SK-N-SH (cell line): Measurements from ENCODE around the gene TPD52L2. TPM values are rescaled to one million over a fixed set of nuclear protein-coding genes. Genes with fewer than 3 reads are reported as not detected.

Source experiments
- CTCF ChIA-PET: fragments of 300-600, 350-600 bp; formaldehyde crosslinking; extraction: SDS; loops from one replicate; lab custom pipeline; 2021; lab: Yijun Ruan, JAX
- POLR2A ChIA-PET: fragments of 350-600 bp; sonication (Branson Sonifier 250); formaldehyde crosslinking; extraction: SDS; loops from one replicate; lab custom pipeline; 2020; ENCODE audit warnings: antibody characterized with exemption, inconsistent platforms; lab: Yijun Ruan, JAX
- DNase-seq: peaks from one replicate; pipeline ENCODE4 v3.0.0; 2012
- H2AFZ ChIP-seq: fragments of 200-600 bp; sonication (generic); 2 replicates; pipeline ENCODE4 v1.8.1; 2016; ENCODE audit warnings: antibody characterized with exemption, mild to moderate bottlenecking, low read depth
- H3F3A ChIP-seq: fragments of 200-600 bp; sonication (generic); replicated peaks from 2 replicates; pipeline ENCODE3; 2016; ENCODE audit warnings: antibody characterized with exemption, mild to moderate bottlenecking; ENCODE audit not compliant: insufficient read depth
- H3K27ac ChIP-seq, 2 experiments: fragments of 200-500 bp in 1 of 2; fragments of 200-600 bp in 1 of 2; sonication (Bioruptor generic) in 1 of 2; sonication (generic), shearing (Covaris generic) in 1 of 2; 2 replicates each; pipeline versions ENCODE4 v1.5.1 to v1.6.1; 2014 to 2016; ENCODE audit warnings: low read depth in 2 of 2, inconsistent platforms in 1 of 2, low read length in 1 of 2, mild to moderate bottlenecking in 1 of 2, mixed read lengths in 1 of 2
- H3K27me3 ChIP-seq: fragments of 200-600 bp; sonication (generic), shearing (Covaris generic); 2 replicates; pipeline ENCODE4 v1.6.1; 2016; ENCODE audit warnings: mixed run types; ENCODE audit not compliant: insufficient read depth
- H3K36me3 ChIP-seq, 2 experiments: fragments of 200-500 bp in 1 of 2; fragments of 200-600 bp in 1 of 2; sonication (Bioruptor generic) in 1 of 2; sonication (generic) in 1 of 2; replicated peaks in 1 of 2; 2 replicates each; pipeline versions ENCODE3 to v1.5.1; 2014 to 2016; ENCODE audit warnings: low read length in 1 of 2, mild to moderate bottlenecking in 1 of 2; ENCODE audit not compliant: insufficient read depth in 2 of 2, control insufficient read depth in 1 of 2
- H3K4me1 ChIP-seq, 2 experiments: fragments of 200-500 bp in 1 of 2; fragments of 200-600 bp in 1 of 2; sonication (Bioruptor generic) in 1 of 2; sonication (generic), shearing (Covaris generic) in 1 of 2; 2 replicates each; pipeline versions ENCODE4 v1.5.1 to v1.6.1; 2014 to 2016; ENCODE audit warnings: low read depth in 1 of 2, low read length in 1 of 2, mixed run types in 1 of 2; ENCODE audit not compliant: insufficient read depth in 2 of 2, control insufficient read depth in 1 of 2
- H3K4me2 ChIP-seq: fragments of 200-600 bp; sonication (generic), shearing (Covaris generic); 2 replicates; pipeline ENCODE4 v1.6.1; 2017; ENCODE audit warnings: mixed run types
- H3K4me3 ChIP-seq, 2 experiments: fragments of 200-500 bp in 1 of 2; fragments of 200-600 bp in 1 of 2; sonication (Bioruptor generic) in 1 of 2; sonication (generic), shearing (Covaris generic) in 1 of 2; 2 replicates each; pipeline versions ENCODE4 v1.5.1 to v1.8.1; 2014 to 2016; ENCODE audit warnings: low read depth in 2 of 2, inconsistent platforms in 1 of 2, low read length in 1 of 2, mild to moderate bottlenecking in 1 of 2, mixed read lengths in 1 of 2, moderate library complexity in 1 of 2
- H3K79me2 ChIP-seq: fragments of 200-600 bp; sonication (generic); 2 replicates; pipeline ENCODE4 v1.8.1; 2017; ENCODE audit warnings: mild to moderate bottlenecking; ENCODE audit not compliant: insufficient read depth
- H3K9ac ChIP-seq: fragments of 200-600 bp; sonication (generic); 2 replicates; pipeline ENCODE4 v1.6.1; 2017; ENCODE audit warnings: mixed run types
- H3K9me2 ChIP-seq: fragments of 200-600 bp; sonication (generic); 2 replicates; pipeline ENCODE4 v1.6.1; 2017; ENCODE audit warnings: mixed run types
- H3K9me3 ChIP-seq: fragments of 200-600 bp; sonication (generic); 2 replicates; pipeline ENCODE4 v1.6.1; 2017; ENCODE audit warnings: mixed run types, mild to moderate bottlenecking, moderate library complexity
- H4K20me1 ChIP-seq: fragments of 200-600 bp; sonication (generic); 2 replicates; pipeline ENCODE4 v1.6.1; 2017; ENCODE audit warnings: mild to moderate bottlenecking, mixed run types; ENCODE audit not compliant: insufficient read depth
- CHD2 ChIP-seq: fragments of 150-350 bp; IDR thresholded peaks from 2 replicates; pipeline ENCODE4 v1.6.1; 2018; ENCODE audit warnings: low read length; ENCODE audit not compliant: partially characterized antibody
- CTCF ChIP-seq: fragments of 200-600 bp; sonication (generic); IDR thresholded peaks from 2 replicates; pipeline ENCODE4 v1.6.1; 2017; ENCODE audit warnings: antibody characterized with exemption, mild to moderate bottlenecking, moderate library complexity
- GABPA ChIP-seq: IDR thresholded peaks from 2 replicates; pipeline ENCODE4 v1.4.0; 2012; ENCODE audit warnings: low read depth, mild to moderate bottlenecking
- RAD21 ChIP-seq: IDR thresholded peaks from 2 replicates; pipeline ENCODE4 v1.6.1; 2012; ENCODE audit warnings: mild to moderate bottlenecking, low read length
- RCOR1 ChIP-seq: fragments of 150-350 bp; IDR thresholded peaks from 2 replicates; pipeline ENCODE4 v1.6.1; 2017; ENCODE audit warnings: antibody characterized with exemption, low read length
- REST ChIP-seq: IDR thresholded peaks from 2 replicates; pipeline ENCODE4 v1.6.1; 2012; ENCODE audit warnings: mild to moderate bottlenecking, low read depth, low read length, moderate library complexity
- RFX5 ChIP-seq: IDR thresholded peaks from 2 replicates; pipeline ENCODE4 v1.6.1; 2012; ENCODE audit warnings: mild to moderate bottlenecking, improper control_type of control experiment, low read length
- RXRA ChIP-seq: IDR thresholded peaks from 2 replicates; pipeline ENCODE4 v1.4.0; 2012; ENCODE audit warnings: low read depth, mild to moderate bottlenecking, borderline replicate concordance
- SIN3A ChIP-seq: IDR thresholded peaks from 2 replicates; pipeline ENCODE4 v1.6.1; 2012; ENCODE audit warnings: low read depth, mild to moderate bottlenecking, low read length, moderate library complexity, borderline replicate concordance
- TCF12 ChIP-seq: IDR thresholded peaks from 2 replicates; pipeline ENCODE4 v1.4.0; 2012
- ZBTB33 ChIP-seq: IDR thresholded peaks from 2 replicates; pipeline ENCODE4 v1.4.0; 2012; ENCODE audit warnings: low read depth, borderline replicate concordance
- WGBS: methylation state at CpG from one replicate; pipeline ENCODE4 v1.1.6; 2017; ENCODE audit warnings: low lambda C conversion rate; 5-methylcytosine and 5-hydroxymethylcytosine counted together
- polyA plus RNA-seq, 3 experiments: library from polyadenylated mRNA; depleted of rRNA; stranded (reverse); fragments of >200 nt; gene quantifications; 2 replicates each; pipeline ENCODE4 v1.2.3, GENCODE V29; 2012
- TF ChIP-seq, protein P1 (sequence below): fragments of 150-350 bp; IDR thresholded peaks from 2 replicates; pipeline ENCODE4 v1.6.1; 2016; ENCODE audit warnings: mild to moderate bottlenecking, low read depth, low read length

The TPD52L2 gene
- polyA plus RNA-seq, 1 of the 3 experiments (the other 2 are of a cell fraction), result 137 TPM

DNA sequence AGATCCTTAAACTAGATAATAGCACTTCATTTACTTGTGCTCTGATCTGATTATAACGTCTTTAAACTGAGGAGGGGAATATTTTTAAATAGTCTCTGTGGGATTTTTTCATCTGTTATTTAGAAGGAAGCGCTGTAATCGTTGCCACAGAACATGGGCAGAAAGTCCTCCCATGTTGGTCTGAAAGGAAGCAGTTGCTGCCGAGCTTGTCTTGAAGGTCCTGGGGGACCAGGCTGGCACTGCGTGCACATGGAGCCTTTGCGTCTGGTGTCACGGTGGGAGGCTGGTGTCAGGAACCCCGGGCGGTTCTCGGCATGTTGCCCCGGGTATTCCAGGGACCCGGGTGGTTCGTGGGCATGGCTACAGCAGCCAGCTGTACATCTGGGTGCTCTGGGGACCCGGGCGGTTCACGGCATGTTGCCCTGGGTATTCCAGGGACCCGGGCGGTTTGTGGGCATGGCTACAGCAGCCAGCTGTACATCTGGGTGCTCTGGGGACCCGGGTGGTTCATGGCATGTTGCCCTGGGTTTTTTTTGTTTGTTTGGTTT is 11.5 kb downstream of the TPD52L2 start:
- ChIA-PET CTCF (interaction anchor here (1.6 to 1.8 kb wide), 2 partner anchors 101 to 193 kb away, joined by 3 to 5 read pairs; no protein-coding TSS in a partner anchor), POLR2A (no interaction called here)
- peaks cover 46% of the 10 kb centered on the region for H4K20me1 ChIP-seq
- no peaks in the 10 kb centered on the region for H3K9me3 ChIP-seq
- H3K9ac ChIP-seq, result no peak overlapping the region
- no peak for TF ChIP-seq RAD21
- TF ChIP-seq ZBTB33, result no peak
- no peak for TF ChIP-seq TCF12
- no peak for TF ChIP-seq CTCF
- TF ChIP-seq RFX5, result no peak
- TF ChIP-seq GABPA, result no peak
- TF ChIP-seq, protein P1, sequence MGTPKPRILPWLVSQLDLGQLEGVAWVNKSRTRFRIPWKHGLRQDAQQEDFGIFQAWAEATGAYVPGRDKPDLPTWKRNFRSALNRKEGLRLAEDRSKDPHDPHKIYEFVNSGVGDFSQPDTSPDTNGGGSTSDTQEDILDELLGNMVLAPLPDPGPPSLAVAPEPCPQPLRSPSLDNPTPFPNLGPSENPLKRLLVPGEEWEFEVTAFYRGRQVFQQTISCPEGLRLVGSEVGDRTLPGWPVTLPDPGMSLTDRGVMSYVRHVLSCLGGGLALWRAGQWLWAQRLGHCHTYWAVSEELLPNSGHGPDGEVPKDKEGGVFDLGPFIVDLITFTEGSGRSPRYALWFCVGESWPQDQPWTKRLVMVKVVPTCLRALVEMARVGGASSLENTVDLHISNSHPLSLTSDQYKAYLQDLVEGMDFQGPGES, result no peak
- no peak for TF ChIP-seq SIN3A
- no peak for TF ChIP-seq RCOR1
- no peaks in the 10 kb centered on the region for H3F3A ChIP-seq
- H3K4me1 ChIP-seq, result no peaks in the 10 kb centered on the region
- H3K4me3 ChIP-seq, result no peak overlapping the region
- no peaks in the 10 kb centered on the region for H3K27me3 ChIP-seq
- DNase-seq, result no peak
- no peak overlapping the region for H3K27ac ChIP-seq
- WGBS, result 77% methylated on average over 6 of the region's 19 CpGs
- H3K36me3 ChIP-seq, result peaks cover 40 to 52% of the 10 kb centered on the region in 2 experiments
- no peak overlapping the region for H2AFZ ChIP-seq
- no peaks in the 10 kb centered on the region for H3K9me2 ChIP-seq
- peaks cover 81% of the 10 kb centered on the region for H3K79me2 ChIP-seq
- no peak overlapping the region for H3K4me2 ChIP-seq

DNA sequence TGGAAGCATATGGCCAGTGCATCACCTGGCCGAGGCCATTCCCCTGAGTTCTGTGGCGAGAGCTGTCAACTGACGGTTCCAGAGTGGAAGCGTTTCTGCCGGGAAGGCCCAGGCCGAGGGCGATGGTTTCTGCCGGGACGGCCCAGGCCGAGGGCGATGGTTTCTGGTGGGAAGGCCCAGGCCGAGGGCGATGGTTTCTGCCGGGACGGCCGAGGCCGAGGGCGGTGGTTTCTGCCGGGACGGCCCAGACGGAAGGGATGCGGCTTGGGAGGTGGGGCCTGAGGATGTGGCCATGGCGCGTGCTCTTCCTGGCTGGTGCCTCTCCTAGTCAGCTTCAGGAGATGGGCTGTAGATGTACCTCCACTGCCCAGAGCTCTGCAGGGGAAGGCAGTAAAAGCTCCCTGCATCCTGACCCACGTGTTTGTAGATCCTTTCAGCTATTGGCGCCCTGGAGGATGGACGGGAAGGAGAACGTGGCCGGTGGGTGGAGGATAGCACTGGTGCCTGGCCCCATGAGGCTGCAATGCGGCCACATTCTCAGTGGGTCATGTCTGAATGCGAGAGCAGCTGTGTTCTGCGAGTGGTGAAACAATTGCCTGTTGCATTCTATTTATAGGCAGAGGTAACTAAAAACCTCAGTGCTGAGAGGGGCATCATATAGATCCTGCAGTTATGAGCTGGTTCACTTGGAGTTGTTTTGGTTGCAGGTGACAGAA is 12.8 kb downstream of the TPD52L2 start:
- H4K20me1 ChIP-seq, result peaks cover 53% of the 10 kb centered on the region
- CTCF ChIA-PET, result interaction anchor here (1.2 to 1.4 kb wide), 2 partner anchors 19 to 103 kb away, joined by 3 to 6 read pairs; no protein-coding TSS in a partner anchor
- no peak for TF ChIP-seq CHD2
- no peak for TF ChIP-seq ZBTB33
- TF ChIP-seq RXRA, result no peak
- TF ChIP-seq REST, result no peak

More for the DNA sequence above, 12.8 kb downstream of the TPD52L2 start:
- Histone ChIP-seq H3K9me2 (no peaks in the 10 kb centered on the region), H3K4me1 (no peaks in the 10 kb centered on the region), H3K27me3 (no peaks in the 10 kb centered on the region), H3F3A (no peaks in the 10 kb centered on the region), H3K79me2 (peaks cover 72% of the 10 kb centered on the region; the same call in 1 of the 2 replicates), H2AFZ (no peak overlapping the region), H3K36me3 (peaks cover 27 to 57% of the 10 kb centered on the region in 2 experiments), H3K27ac (no peak overlapping the region), H3K4me2 (no peak overlapping the region), H3K9ac (no peak overlapping the region), H3K9me3 (no peaks in the 10 kb centered on the region), H3K4me3 (no peak overlapping the region)
- no peak for DNase-seq
- POLR2A ChIA-PET, result no interaction called here
- WGBS, result 91% methylated on average over 31 of the region's 32 CpGs
